ENCODE data around the gene S100A1. TPM values are rescaled to one million over a fixed set of nuclear protein-coding genes. Genes with fewer than 3 reads are reported as not detected.
"Not testable (repeated sequence)": the region's sequence is repeated elsewhere in the genome, so short reads cannot be mapped to it uniquely, and the experiment has no call there.

S100A1 gene
- total RNA-seq, 2 experiments from 2014 or later: not detected

DNA sequence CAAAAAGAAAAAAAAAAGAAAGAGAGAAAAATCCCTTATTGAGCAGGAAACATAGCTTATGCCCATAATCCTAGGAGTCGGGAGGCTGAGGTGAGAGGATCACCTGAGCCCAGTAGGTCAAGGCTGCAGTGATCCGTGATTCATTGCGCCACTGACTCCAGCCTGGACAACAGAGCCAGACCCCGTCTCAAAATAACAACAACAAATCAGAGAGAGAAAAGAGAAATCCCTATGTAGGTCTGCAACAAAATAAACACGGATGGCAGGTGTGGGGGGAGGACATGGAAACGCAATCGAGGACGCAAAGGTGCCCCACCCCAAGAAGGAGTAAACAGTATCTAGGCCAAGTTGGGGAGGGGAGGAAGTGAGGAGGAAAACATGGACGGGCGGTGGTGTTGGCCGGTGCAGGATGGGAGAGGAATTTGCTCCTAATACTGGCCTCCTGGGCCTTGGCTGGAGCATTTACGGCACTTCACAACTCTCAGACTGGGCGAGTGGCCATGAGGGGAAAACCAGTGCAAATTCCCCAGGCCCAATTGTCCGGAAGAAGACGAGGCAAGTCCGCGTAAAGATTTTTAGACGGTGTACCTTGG, 5.0 kb downstream of the S100A1 start:
- POLR2A ChIA-PET: interaction anchor here (0.6 to 3.8 kb wide), 30 partner anchors 10 to 357 kb away, joined by 3 to 33 read pairs (median 6); partner anchors contain the start of genes ILF2, INTS3, RPS27 and S100A14
- H3K4me1 Mint-ChIP-seq (ENCODE audit: low read depth): peaks cover 39% of the 10 kb centered on the region

DNA sequence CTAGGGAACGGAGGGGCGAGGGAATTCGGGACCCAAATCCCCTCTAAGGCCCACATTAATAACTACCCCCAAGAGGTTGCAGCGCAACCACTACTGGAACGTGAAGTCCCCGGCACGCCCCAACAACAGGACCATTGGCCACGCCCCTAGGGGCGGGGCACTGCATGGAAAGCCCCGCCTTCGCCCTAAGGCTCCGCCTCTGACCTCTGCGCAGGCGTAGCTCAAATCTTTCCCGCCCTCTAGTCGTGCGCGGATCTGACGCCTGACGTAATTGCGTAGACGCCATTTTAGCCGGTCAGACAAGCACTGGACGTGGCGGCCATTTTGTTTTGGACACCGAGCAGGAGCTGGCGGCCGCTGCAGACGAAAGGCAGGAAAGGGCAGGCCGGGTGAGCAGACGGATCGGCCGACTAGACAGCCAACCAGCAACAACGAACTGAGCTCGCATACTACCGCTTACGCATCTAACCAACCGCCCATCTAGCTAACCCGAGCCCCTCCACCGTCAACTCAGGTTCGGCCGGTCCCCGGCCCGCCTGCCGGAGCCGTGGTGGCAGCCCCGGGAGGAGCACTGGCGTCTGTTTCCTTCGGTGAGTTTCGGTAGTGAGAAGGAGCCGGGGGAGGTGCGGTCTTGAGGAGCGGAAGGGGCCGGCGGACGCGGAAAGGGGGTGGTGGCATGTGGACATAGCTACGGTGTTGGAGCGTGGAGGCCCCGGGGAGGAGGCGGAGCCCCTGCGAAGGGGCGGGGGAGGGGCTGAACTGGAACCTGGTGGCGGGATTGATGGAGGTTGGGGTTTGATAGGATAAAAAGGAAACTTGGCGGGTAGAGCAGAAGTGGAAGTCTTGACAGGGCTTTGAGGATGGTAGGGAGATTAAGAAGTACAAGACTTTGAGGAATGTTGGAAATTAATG, 5.8 kb downstream of the S100A1 start, which contains the start of gene CHTOP:
Gene CHTOP, plus strand, starts transcription at position 313 of the 912 bp plus-strand sequence. CDS start 2,523 bp downstream, outside the sequence.
- peak within 1 kb of the TSS; percentile 100 for H3K27ac Mint-ChIP-seq
- H3K4me3 Mint-ChIP-seq: peak within 1 kb of the TSS; percentile 99

More for the DNA sequence above, 5.0 kb downstream of the S100A1 start:
- CTCF ChIA-PET: interaction anchor here (1.1 to 2.2 kb wide), 9 partner anchors 10 to 353 kb away, joined by 3 to 20 read pairs (median 9); partner anchors contain the start of genes DENND4B, ILF2 and RAB13
- no peak for ATAC-seq
- peak overlapping the region; percentile 99 for H3K4me3 Mint-ChIP-seq
- no peaks in the 10 kb centered on the region for H3K9me3 Mint-ChIP-seq (ENCODE audit: insufficient read depth)
- no peaks in the 10 kb centered on the region for H3K27me3 Mint-ChIP-seq (ENCODE audit: low read depth)
- peaks cover 41% of the 10 kb centered on the region for H3K36me3 Mint-ChIP-seq (ENCODE audit: low read depth)
- H3K27ac Mint-ChIP-seq: peak overlapping the region; percentile 100
- DNase-seq: no peak

DNA sequence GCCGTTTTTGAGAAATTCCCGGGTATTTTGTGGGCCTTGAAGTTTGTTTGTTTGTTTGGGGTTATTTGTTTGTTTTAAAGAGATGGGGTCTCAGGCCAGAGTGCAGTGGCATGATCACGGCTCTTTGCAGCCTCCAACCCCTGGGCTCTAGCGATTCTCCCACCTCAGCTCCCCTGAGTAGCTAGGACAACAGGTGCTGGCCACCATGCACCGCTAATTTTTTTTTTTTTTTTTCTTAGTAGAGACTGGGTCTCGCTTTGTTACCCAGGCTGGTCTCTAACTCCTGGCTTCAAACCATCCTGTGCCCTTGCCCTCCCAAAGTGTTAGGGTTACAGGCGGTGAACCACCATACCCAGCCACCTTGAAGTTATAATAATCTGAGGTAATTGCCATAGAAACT, 7.6 kb downstream of the S100A1 start:
- DNase-seq (no peak), ATAC-seq (no peak)
- ChIA-PET CTCF (interaction anchor here (1.8 kb wide), 2 partner anchors 8 to 127 kb away, joined by 5 to 13 read pairs; no protein-coding TSS in a partner anchor), POLR2A (interaction anchor here (0.5 to 3.8 kb wide), 8 partner anchors 7 to 1169 kb away, joined by 4 to 33 read pairs (median 20); partner anchors contain the start of genes ILF2, S100A4, S100A6 and SNAPIN)
- H3K9me3 Mint-ChIP-seq (ENCODE audit: insufficient read depth): no peaks in the 10 kb centered on the region
- peak overlapping the region; percentile 99 for H3K4me3 Mint-ChIP-seq
- peak overlapping the region; percentile 63 for H3K27ac Mint-ChIP-seq
- no peaks in the 10 kb centered on the region for H3K27me3 Mint-ChIP-seq (ENCODE audit: low read depth)
- peaks cover 53% of the 10 kb centered on the region for H3K36me3 Mint-ChIP-seq (ENCODE audit: low read depth)
- H3K4me1 Mint-ChIP-seq (ENCODE audit: low read depth): peaks cover 39% of the 10 kb centered on the region

More for the DNA sequence above, 5.8 kb downstream of the S100A1 start, which contains the start of gene CHTOP:
- no peaks in the 10 kb centered on the region for H3K9me3 Mint-ChIP-seq (ENCODE audit: insufficient read depth)
- ChIA-PET CTCF (interaction anchor here (0.7 to 2.2 kb wide), 18 partner anchors 10 to 353 kb away, joined by 3 to 20 read pairs (median 4); partner anchors contain the start of genes DENND4B, ILF2, NPR1 and RAB13), POLR2A (interaction anchor here (0.6 to 3.8 kb wide), 35 partner anchors 9 to 356 kb away, joined by 3 to 33 read pairs (median 4); partner anchors contain the start of genes ILF2, INTS3, RPS27 and S100A14)
- ATAC-seq (peak; percentile 94), DNase-seq (peak; percentile 98)
- H3K27me3 Mint-ChIP-seq (ENCODE audit: low read depth): no peaks in the 10 kb centered on the region
- H3K36me3 Mint-ChIP-seq (ENCODE audit: low read depth): peaks cover 47% of the 10 kb centered on the region
- H3K4me1 Mint-ChIP-seq (ENCODE audit: low read depth): peaks cover 39% of the 10 kb centered on the region

DNA sequence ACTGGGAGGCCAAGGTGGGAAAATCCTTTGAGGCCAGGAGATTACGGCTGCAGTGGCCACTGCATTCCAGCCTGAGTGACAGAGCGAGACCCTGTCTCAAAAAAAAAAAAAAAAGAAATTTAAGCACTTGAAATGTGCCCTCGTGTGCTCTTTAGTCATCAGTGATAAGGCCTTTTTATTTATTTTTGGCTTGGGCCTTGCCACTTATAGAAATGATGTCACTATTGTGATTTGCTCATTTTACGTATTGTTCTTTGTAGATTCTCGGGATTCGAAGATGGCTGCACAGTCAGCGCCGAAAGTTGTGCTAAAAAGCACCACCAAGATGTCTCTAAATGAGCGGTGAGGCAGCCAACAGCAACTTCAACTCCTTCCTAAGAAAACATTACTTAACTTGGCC, 8.1 kb downstream of the S100A1 start:
- ATAC-seq (no peak), DNase-seq (no peak)
- Mint-ChIP-seq H3K27ac (no peak overlapping the region), H3K9me3 (ENCODE audit: insufficient read depth) (no peaks in the 10 kb centered on the region), H3K4me3 (no peak overlapping the region), H3K27me3 (ENCODE audit: low read depth) (no peaks in the 10 kb centered on the region), H3K36me3 (ENCODE audit: low read depth) (peaks cover 58% of the 10 kb centered on the region), H3K4me1 (ENCODE audit: low read depth) (peaks cover 41% of the 10 kb centered on the region)
- CTCF ChIA-PET: interaction anchor here (0.9 kb wide), 1 partner anchor 9 kb away, joined by 3 read pairs; no protein-coding TSS in a partner anchor
- POLR2A ChIA-PET: interaction anchor here (0.5 to 3.8 kb wide), 3 partner anchors 12 to 1169 kb away, joined by 4 to 33 read pairs (median 9); partner anchors contain the start of gene S100A6

DNA sequence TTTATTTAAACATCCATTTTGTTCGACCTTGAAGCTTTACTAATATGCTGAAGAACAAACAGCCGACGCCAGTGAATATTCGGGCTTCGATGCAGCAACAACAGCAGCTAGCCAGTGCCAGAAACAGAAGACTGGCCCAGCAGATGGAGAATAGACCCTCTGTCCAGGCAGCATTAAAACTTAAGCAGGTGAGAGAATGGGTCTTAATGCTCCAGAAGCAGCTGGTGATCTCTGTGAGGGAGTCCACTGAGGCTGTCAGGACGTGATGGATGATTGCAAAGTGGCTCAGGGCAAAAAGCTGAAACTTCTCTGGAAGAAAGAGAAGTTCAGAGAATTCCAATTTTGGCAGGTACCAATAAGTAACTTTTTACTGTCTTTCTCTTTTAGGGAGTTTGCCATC, 10.0 kb downstream of the S100A1 start:
- ChIA-PET CTCF (interaction anchor here (1.6 to 2.3 kb wide), 4 partner anchors 11 to 349 kb away, joined by 6 to 9 read pairs (median 7); partner anchors contain the start of gene RAB13), POLR2A (interaction anchor here (0.9 to 1.4 kb wide), 4 partner anchors 11 to 34 kb away, joined by 3 to 5 read pairs (median 3); no protein-coding TSS in a partner anchor)
- no peak for ATAC-seq
- Mint-ChIP-seq H3K4me1 (ENCODE audit: low read depth) (peaks cover 30% of the 10 kb centered on the region), H3K9me3 (ENCODE audit: insufficient read depth) (no peaks in the 10 kb centered on the region), H3K4me3 (no peak overlapping the region), H3K36me3 (ENCODE audit: low read depth) (peaks cover 71% of the 10 kb centered on the region), H3K27me3 (ENCODE audit: low read depth) (no peaks in the 10 kb centered on the region), H3K27ac (no peak overlapping the region)
- no peak for DNase-seq

DNA sequence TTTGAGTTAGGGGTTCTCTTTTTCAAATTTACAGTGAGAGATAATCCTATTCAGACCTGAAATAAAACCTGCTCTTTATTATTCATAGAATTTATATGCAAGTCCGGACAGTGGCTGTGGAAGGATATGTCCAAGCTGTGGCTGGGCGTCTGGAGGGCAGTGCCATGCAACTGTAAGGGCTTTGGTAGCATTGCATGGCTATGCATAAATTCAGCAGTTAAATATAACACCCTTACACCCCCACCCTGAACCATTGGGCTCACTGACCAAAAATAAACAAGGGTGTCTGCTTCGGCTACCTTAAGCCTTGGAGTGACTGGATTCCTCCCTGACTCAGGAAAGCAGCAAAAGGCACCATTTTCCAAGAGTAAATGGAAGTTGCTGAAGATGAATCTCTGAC, 11.0 kb downstream of the S100A1 start:
- Mint-ChIP-seq H3K4me3 (no peak overlapping the region), H3K4me1 (ENCODE audit: low read depth) (peaks cover 32% of the 10 kb centered on the region), H3K9me3 (ENCODE audit: insufficient read depth) (no peaks in the 10 kb centered on the region), H3K36me3 (ENCODE audit: low read depth) (peaks cover 72% of the 10 kb centered on the region), H3K27ac (no peak overlapping the region), H3K27me3 (ENCODE audit: low read depth) (no peaks in the 10 kb centered on the region)
- ATAC-seq (no peak), DNase-seq (no peak)
- ChIA-PET POLR2A (interaction anchor here (0.7 to 0.8 kb wide), 2 partner anchors 9 to 32 kb away, joined by 4 read pairs; no protein-coding TSS in a partner anchor), CTCF (interaction anchor here (1.1 kb wide), 1 partner anchor 129 kb away, joined by 4 read pairs; no protein-coding TSS in a partner anchor)

DNA sequence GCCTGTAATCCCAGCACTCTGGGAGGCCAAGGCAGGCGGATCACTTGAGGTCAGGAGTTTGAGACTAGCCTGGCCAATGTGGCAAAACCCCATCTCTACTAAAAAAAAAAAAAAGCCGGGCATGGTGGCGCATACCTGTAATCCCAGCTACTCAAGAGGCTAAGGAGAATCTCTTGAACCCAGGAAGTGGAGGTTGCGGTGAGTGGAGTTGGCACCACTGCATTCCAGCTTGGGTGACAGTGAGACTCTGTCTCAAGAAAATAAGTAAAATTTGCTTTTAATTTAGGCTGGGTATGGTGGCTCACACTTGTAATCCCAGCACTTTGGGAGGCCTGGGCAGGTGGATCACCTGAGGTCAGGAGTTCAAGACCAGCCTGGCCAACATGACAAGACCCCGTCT, 12.0 kb downstream of the S100A1 start:
- H3K4me3 Mint-ChIP-seq; H3K9me3 Mint-ChIP-seq (ENCODE audit: insufficient read depth); H3K27ac Mint-ChIP-seq; H3K27me3 Mint-ChIP-seq (ENCODE audit: low read depth); ATAC-seq; DNase-seq: not testable (repeated sequence)
- Mint-ChIP-seq H3K36me3 (ENCODE audit: low read depth) (peaks cover 75% of the 10 kb centered on the region), H3K4me1 (ENCODE audit: low read depth) (peaks cover 38% of the 10 kb centered on the region)
- ChIA-PET CTCF (interaction anchor here (1.1 kb wide), 1 partner anchor 130 kb away, joined by 4 read pairs; no protein-coding TSS in a partner anchor), POLR2A (interaction anchor here (0.7 to 0.8 kb wide), 2 partner anchors 10 to 31 kb away, joined by 4 read pairs; no protein-coding TSS in a partner anchor)

DNA sequence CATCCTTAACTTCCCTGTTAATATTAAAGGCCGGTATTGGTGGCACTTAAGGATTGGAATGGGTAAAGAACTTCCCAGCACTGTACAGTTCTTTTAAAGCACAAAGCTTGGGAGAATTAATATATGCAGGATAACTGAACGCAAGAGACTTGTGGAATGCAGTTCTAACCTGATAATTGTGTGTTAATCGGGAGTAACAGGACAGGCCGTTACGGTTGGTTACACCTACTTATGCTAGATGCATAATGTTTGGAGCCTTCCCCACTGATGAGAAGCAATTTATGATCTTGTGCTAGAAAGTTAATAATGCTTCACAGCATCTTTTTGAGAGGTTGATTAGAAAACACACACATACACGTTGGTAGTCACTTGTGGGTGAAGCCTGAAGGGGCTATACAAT, 12.6 kb downstream of the S100A1 start:
- H3K27ac Mint-ChIP-seq: no peak overlapping the region
- H3K9me3 Mint-ChIP-seq (ENCODE audit: insufficient read depth): no peaks in the 10 kb centered on the region

DNA sequence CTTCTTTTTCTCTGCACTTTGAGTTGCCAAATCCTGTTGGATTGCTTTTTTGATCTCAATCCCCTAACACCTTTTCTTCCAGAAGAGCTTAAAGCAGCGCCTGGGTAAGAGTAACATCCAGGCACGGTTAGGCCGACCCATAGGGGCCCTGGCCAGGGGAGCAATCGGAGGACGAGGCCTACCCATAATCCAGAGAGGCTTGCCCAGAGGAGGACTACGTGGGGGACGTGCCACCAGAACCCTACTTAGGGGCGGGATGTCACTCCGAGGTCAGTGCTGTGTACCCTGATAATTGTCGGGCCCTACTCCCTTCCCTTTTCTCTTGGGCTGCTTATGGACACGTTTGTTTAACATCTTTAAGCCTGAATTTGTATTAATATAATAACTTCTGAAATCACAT, 13.9 kb downstream of the S100A1 start:
- ChIA-PET POLR2A (interaction anchor here (2.5 kb wide), 1 partner anchor 8 kb away, joined by 24 read pairs; the partner anchor contains the start of gene CHTOP), CTCF (no interaction called here)
- no peak overlapping the region for H3K27ac Mint-ChIP-seq
- DNase-seq (no peak), ATAC-seq (no peak)
- H3K4me1 Mint-ChIP-seq (ENCODE audit: low read depth): peaks cover 43% of the 10 kb centered on the region
- no peaks in the 10 kb centered on the region for H3K27me3 Mint-ChIP-seq (ENCODE audit: low read depth)
- H3K4me3 Mint-ChIP-seq: no peak overlapping the region
- peaks cover 81% of the 10 kb centered on the region for H3K36me3 Mint-ChIP-seq (ENCODE audit: low read depth)
- H3K9me3 Mint-ChIP-seq (ENCODE audit: insufficient read depth): no peaks in the 10 kb centered on the region

More for the DNA sequence above, 12.6 kb downstream of the S100A1 start:
- no peaks in the 10 kb centered on the region for H3K27me3 Mint-ChIP-seq (ENCODE audit: low read depth)
- peaks cover 79% of the 10 kb centered on the region for H3K36me3 Mint-ChIP-seq (ENCODE audit: low read depth)
- CTCF ChIA-PET: no interaction called here
- ATAC-seq (no peak), DNase-seq (no peak)
- no peak overlapping the region for H3K4me3 Mint-ChIP-seq
- peaks cover 41% of the 10 kb centered on the region for H3K4me1 Mint-ChIP-seq (ENCODE audit: low read depth)
- POLR2A ChIA-PET: no interaction called here

DNA sequence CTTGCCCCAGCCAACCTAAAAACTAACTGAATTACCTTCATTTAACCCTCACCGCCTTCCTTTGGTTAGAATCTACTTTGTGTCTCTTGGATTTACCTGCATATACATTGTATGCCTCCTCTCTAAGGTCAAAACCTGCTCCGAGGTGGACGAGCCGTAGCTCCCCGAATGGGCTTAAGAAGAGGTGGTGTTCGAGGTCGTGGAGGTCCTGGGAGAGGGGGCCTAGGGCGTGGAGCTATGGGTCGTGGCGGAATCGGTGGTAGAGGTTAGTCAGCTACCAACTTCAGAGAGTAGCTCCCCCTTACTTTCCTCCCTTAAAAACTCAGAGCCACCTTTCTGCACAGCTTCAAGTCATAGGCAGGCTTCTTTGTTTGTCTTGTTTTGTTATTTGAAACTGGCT, 14.9 kb downstream of the S100A1 start:
- H3K36me3 Mint-ChIP-seq (ENCODE audit: low read depth): peaks cover 79% of the 10 kb centered on the region
- H3K9me3 Mint-ChIP-seq (ENCODE audit: insufficient read depth): no peaks in the 10 kb centered on the region
- ChIA-PET CTCF (interaction anchor here (0.9 to 2.8 kb wide), 5 partner anchors 8 to 133 kb away, joined by 3 to 13 read pairs (median 5); no protein-coding TSS in a partner anchor), POLR2A (interaction anchor here (0.7 to 2.5 kb wide), 4 partner anchors 8 to 28 kb away, joined by 3 to 24 read pairs (median 4); partner anchors contain the start of genes CHTOP and SNAPIN)
- H3K27me3 Mint-ChIP-seq (ENCODE audit: low read depth): no peaks in the 10 kb centered on the region
- H3K4me3 Mint-ChIP-seq: no peak overlapping the region
- DNase-seq (no peak), ATAC-seq (no peak)
- H3K27ac Mint-ChIP-seq: no peak overlapping the region
- peaks cover 43% of the 10 kb centered on the region for H3K4me1 Mint-ChIP-seq (ENCODE audit: low read depth)

DNA sequence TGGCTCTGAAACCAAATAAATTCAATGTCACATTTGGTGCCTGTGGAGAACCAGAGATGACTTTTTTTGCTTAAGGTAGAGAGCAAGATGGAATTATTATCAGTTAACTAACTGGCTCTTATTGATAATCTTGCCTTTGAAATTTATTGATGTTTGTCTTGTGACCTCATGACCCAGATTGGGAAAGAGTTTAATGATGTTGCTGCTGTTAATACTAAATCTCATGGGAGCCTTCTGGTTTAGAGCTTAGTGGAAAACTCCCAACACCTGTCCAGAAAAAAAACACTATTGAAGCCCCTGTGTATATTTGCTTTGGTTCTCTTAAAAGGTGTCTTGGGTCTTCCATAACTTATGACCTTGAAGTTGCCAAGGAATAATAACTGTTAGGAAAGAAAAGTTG, 15.6 kb downstream of the S100A1 start:
- Mint-ChIP-seq H3K4me3 (no peak overlapping the region), H3K27me3 (ENCODE audit: low read depth) (no peaks in the 10 kb centered on the region), H3K4me1 (ENCODE audit: low read depth) (peaks cover 47% of the 10 kb centered on the region), H3K27ac (no peak overlapping the region), H3K36me3 (ENCODE audit: low read depth) (peaks cover 73% of the 10 kb centered on the region), H3K9me3 (ENCODE audit: insufficient read depth) (no peaks in the 10 kb centered on the region)
- ChIA-PET CTCF (interaction anchor here (1.3 to 2.8 kb wide), 5 partner anchors 9 to 133 kb away, joined by 3 to 13 read pairs (median 5); no protein-coding TSS in a partner anchor), POLR2A (interaction anchor here (0.7 to 2.5 kb wide), 4 partner anchors 7 to 28 kb away, joined by 3 to 24 read pairs (median 4); partner anchors contain the start of genes CHTOP and SNAPIN)
- ATAC-seq (no peak), DNase-seq (no peak)

Data from activated CD8-positive, alpha-beta T cell treated with anti-CD3 and anti-CD28 coated beads, Interleukin-2, amount 10 ng/mL, durations not matched to agents 7 days and 5 days (primary cell).